MM.1S (cell line): ENCODE measurements around the gene TUBB6.

Source experiments
- DNase-seq: peaks from one replicate; pipeline ENCODE4 v3.0.0-alpha.2; 2015
- H2AFZ ChIP-seq: fragments of 300-600 bp; sonication (generic); 2 replicates; pipeline ENCODE4 v1.6.0; 2016; ENCODE audit warnings: antibody characterized with exemption, low read length
- H3F3A ChIP-seq: fragments of 300-600 bp; sonication (generic); 2 replicates; pipeline ENCODE4 v1.6.1; 2016; ENCODE audit warnings: mild to moderate bottlenecking, antibody characterized with exemption, low read length, moderate library complexity, mixed read lengths; ENCODE audit not compliant: insufficient read depth
- H3K27ac ChIP-seq: fragments of 300-600 bp; sonication (generic); 2 replicates; pipeline ENCODE4 v1.5.1; 2016; ENCODE audit warnings: mild to moderate bottlenecking, low read length
- H3K27me3 ChIP-seq: fragments of 300-600 bp; sonication (generic); replicated peaks from 2 replicates; pipeline ENCODE4 v1.6.0; 2016; ENCODE audit warnings: low read length; ENCODE audit not compliant: insufficient read depth
- H3K36me3 ChIP-seq: fragments of 300-600 bp; sonication (generic); replicated peaks from 2 replicates; pipeline ENCODE4 v1.6.1; 2016; ENCODE audit warnings: mild to moderate bottlenecking, low read length, mixed read lengths; ENCODE audit not compliant: insufficient read depth
- H3K4me1 ChIP-seq: fragments of 300-600 bp; sonication (generic); 2 replicates; pipeline ENCODE4 v1.6.1; 2016; ENCODE audit warnings: low read length, mixed read lengths
- H3K4me2 ChIP-seq: fragments of 300-600 bp; sonication (generic); 2 replicates; pipeline ENCODE4 v1.6.0; 2016; ENCODE audit warnings: low read depth, low read length
- H3K4me3 ChIP-seq: fragments of 300-600 bp; sonication (generic); 2 replicates; pipeline ENCODE4 v1.5.1; 2016; ENCODE audit warnings: low read length, mixed read lengths
- H3K79me2 ChIP-seq: fragments of 300-600 bp; sonication (generic); 2 replicates; pipeline ENCODE4 v1.6.1; 2016; ENCODE audit warnings: mixed run types, low read length, mixed read lengths
- H3K9ac ChIP-seq: fragments of 300-600 bp; sonication (generic); 2 replicates; pipeline ENCODE4 v1.6.1; 2016; ENCODE audit warnings: low read length, mixed read lengths
- H3K9me2 ChIP-seq: fragments of 300-600 bp; sonication (generic); replicated peaks from 2 replicates; pipeline ENCODE4 v1.6.1; 2016; ENCODE audit warnings: mild to moderate bottlenecking, low read length, mixed read lengths; ENCODE audit not compliant: insufficient read depth
- H3K9me3 ChIP-seq: fragments of 300-600 bp; sonication (generic); replicated peaks from 2 replicates; pipeline ENCODE4 v1.6.1; 2016; ENCODE audit warnings: mild to moderate bottlenecking, low read length, mixed read lengths; ENCODE audit not compliant: insufficient read depth
- H4K20me1 ChIP-seq: fragments of 300-600 bp; sonication (generic); 2 replicates; pipeline ENCODE4 v1.6.1; 2016; ENCODE audit warnings: mild to moderate bottlenecking, low read length, moderate library complexity, mixed read lengths; ENCODE audit not compliant: insufficient read depth
- EZH2 ChIP-seq: fragments of 300-600 bp; sonication (generic); optimal IDR thresholded peaks from 2 replicates; pipeline ENCODE3; 2017; ENCODE audit warnings: low read depth, mild to moderate bottlenecking, antibody characterized with exemption, low read length, mixed read lengths
- EZH2phosphoT487 ChIP-seq: fragments of 300-600 bp; sonication (generic); IDR thresholded peaks from 2 replicates; pipeline ENCODE4 v1.6.1; 2018; ENCODE audit warnings: antibody characterized with exemption, low read length
- TF ChIP-seq, protein P1 (sequence below): fragments of 300-600 bp; sonication (generic); IDR thresholded peaks from 2 replicates; pipeline ENCODE4 v1.5.1; 2016; ENCODE audit warnings: antibody characterized with exemption, low read length, mixed read lengths

The TUBB6 gene

GRCh38 chr18:12327510-12328178 is 19.6 kb downstream of the TUBB6 start:
- no peaks in the 10 kb centered on the region for H3K27me3 ChIP-seq
- H3K9me3 ChIP-seq = no peaks in the 10 kb centered on the region
- TF ChIP-seq, protein P1, sequence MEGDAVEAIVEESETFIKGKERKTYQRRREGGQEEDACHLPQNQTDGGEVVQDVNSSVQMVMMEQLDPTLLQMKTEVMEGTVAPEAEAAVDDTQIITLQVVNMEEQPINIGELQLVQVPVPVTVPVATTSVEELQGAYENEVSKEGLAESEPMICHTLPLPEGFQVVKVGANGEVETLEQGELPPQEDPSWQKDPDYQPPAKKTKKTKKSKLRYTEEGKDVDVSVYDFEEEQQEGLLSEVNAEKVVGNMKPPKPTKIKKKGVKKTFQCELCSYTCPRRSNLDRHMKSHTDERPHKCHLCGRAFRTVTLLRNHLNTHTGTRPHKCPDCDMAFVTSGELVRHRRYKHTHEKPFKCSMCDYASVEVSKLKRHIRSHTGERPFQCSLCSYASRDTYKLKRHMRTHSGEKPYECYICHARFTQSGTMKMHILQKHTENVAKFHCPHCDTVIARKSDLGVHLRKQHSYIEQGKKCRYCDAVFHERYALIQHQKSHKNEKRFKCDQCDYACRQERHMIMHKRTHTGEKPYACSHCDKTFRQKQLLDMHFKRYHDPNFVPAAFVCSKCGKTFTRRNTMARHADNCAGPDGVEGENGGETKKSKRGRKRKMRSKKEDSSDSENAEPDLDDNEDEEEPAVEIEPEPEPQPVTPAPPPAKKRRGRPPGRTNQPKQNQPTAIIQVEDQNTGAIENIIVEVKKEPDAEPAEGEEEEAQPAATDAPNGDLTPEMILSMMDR = peak; percentile 81
- no peak for TF ChIP-seq EZH2phosphoT487
- H3K4me2 ChIP-seq = no peak overlapping the region
- no peak overlapping the region for H3K27ac ChIP-seq
- peak; percentile 24 for DNase-seq
- no peak overlapping the region for H3K9ac ChIP-seq
- peaks cover 2% of the 10 kb centered on the region; the same call in 1 of the 2 replicates for H3K79me2 ChIP-seq
- no peaks in the 10 kb centered on the region for H3K4me1 ChIP-seq
- H2AFZ ChIP-seq = no peak overlapping the region
- H4K20me1 ChIP-seq = no peaks in the 10 kb centered on the region
- no peaks in the 10 kb centered on the region for H3K9me2 ChIP-seq
- no peaks in the 10 kb centered on the region for H3F3A ChIP-seq
- peaks cover 4% of the 10 kb centered on the region; the same call in 1 of the 2 replicates for H3K36me3 ChIP-seq
- no peak overlapping the region for H3K4me3 ChIP-seq

- H3K36me3 ChIP-seq = peaks cover 4% of the 10 kb centered on the region; the same call in 1 of the 2 replicates
- no peak for TF ChIP-seq EZH2phosphoT487
- TF ChIP-seq, protein P1 = no peak
- no peak for TF ChIP-seq EZH2
Measured at GRCh38 chr18:12328179-12328823, 20.3 kb downstream of the TUBB6 start.

GRCh38 chr18:12329125-12329698 is 21.2 kb downstream of the TUBB6 start:
- no peaks in the 10 kb centered on the region for H3K4me1 ChIP-seq
- H3K27me3 ChIP-seq = no peaks in the 10 kb centered on the region
- no peak overlapping the region for H2AFZ ChIP-seq
- H3K4me2 ChIP-seq = no peak overlapping the region
- no peak overlapping the region for H3K27ac ChIP-seq
- H3F3A ChIP-seq = no peaks in the 10 kb centered on the region
- no peaks in the 10 kb centered on the region for H3K9me3 ChIP-seq
- DNase-seq = no peak
- H4K20me1 ChIP-seq = no peaks in the 10 kb centered on the region
- peaks cover 4% of the 10 kb centered on the region; the same call in 1 of the 2 replicates for H3K36me3 ChIP-seq
- H3K9me2 ChIP-seq = no peaks in the 10 kb centered on the region
- TF ChIP-seq EZH2phosphoT487 (no peak), EZH2 (no peak)
- TF ChIP-seq, protein P1 = no peak
- no peak overlapping the region for H3K4me3 ChIP-seq
- peaks cover 2% of the 10 kb centered on the region; the same call in 1 of the 2 replicates for H3K79me2 ChIP-seq
- H3K9ac ChIP-seq = no peak overlapping the region

More at GRCh38 chr18:12328179-12328823, 20.3 kb downstream of the TUBB6 start:
- no peak overlapping the region for H3K4me2 ChIP-seq
- H3K9me2 ChIP-seq = no peaks in the 10 kb centered on the region
- peaks cover 2% of the 10 kb centered on the region; the same call in 1 of the 2 replicates for H3K79me2 ChIP-seq
- H3K4me3 ChIP-seq = no peak overlapping the region
- no peaks in the 10 kb centered on the region for H3F3A ChIP-seq
- no peak overlapping the region for H3K27ac ChIP-seq
- no peak overlapping the region for H2AFZ ChIP-seq
- H3K4me1 ChIP-seq = no peaks in the 10 kb centered on the region
- H3K9me3 ChIP-seq = no peaks in the 10 kb centered on the region
- H3K9ac ChIP-seq = no peak overlapping the region
- H3K27me3 ChIP-seq = no peaks in the 10 kb centered on the region
- no peaks in the 10 kb centered on the region for H4K20me1 ChIP-seq
- no peak for DNase-seq
